ENCODE measurements around the gene MC2R. TPM values are rescaled to one million over a fixed set of nuclear protein-coding genes. Genes with fewer than 3 reads are reported as not detected.

MC2R gene
- total RNA-seq, 1 experiment from 2014 or later: 0.05 TPM

DNA sequence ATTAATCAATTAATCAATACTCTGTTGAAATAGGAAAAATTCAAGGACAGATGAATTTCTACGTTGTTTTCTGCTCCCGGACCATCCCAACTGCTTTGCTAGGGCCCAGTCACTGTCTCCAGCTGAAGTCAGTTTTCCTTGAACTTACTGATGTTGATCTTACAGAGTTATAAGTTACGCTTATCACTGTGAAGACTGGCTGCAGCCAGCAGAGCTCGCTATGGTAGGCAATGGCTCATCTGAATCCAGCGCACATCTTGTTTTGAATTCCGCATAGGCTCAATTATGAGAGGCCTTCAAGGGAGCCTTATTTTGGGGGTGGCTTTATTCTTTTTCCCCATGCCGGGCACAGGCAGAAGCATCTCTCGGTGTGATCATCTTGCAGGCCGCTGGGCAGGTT is 2.7 kb downstream of the MC2R start:
- intact Hi-C loops (cut with micrococcal nuclease; ENCODE audit: unreplicated experiment): no loop called here
- no peak for DNase-seq (ENCODE audit: low read depth, low spot score)
- no peaks in the 10 kb centered on the region; the same call in 1 of the 2 replicates for H3K27me3 ChIP-seq (ENCODE audit: control insufficient read depth, insufficient read depth, low read length)
- no peaks in the 10 kb centered on the region for H3K9me3 ChIP-seq (ENCODE audit: control insufficient read depth, insufficient read depth, low read depth, low read length)
- TF ChIP-seq TCF7L2 (IDR thresholded peaks at IDR 0.05; ENCODE audit: low read depth, low read length): no peak
- TF ChIP-seq, protein P1, sequence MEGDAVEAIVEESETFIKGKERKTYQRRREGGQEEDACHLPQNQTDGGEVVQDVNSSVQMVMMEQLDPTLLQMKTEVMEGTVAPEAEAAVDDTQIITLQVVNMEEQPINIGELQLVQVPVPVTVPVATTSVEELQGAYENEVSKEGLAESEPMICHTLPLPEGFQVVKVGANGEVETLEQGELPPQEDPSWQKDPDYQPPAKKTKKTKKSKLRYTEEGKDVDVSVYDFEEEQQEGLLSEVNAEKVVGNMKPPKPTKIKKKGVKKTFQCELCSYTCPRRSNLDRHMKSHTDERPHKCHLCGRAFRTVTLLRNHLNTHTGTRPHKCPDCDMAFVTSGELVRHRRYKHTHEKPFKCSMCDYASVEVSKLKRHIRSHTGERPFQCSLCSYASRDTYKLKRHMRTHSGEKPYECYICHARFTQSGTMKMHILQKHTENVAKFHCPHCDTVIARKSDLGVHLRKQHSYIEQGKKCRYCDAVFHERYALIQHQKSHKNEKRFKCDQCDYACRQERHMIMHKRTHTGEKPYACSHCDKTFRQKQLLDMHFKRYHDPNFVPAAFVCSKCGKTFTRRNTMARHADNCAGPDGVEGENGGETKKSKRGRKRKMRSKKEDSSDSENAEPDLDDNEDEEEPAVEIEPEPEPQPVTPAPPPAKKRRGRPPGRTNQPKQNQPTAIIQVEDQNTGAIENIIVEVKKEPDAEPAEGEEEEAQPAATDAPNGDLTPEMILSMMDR (IDR thresholded peaks at IDR 0.05): no peak
- TF ChIP-seq, protein P2, sequence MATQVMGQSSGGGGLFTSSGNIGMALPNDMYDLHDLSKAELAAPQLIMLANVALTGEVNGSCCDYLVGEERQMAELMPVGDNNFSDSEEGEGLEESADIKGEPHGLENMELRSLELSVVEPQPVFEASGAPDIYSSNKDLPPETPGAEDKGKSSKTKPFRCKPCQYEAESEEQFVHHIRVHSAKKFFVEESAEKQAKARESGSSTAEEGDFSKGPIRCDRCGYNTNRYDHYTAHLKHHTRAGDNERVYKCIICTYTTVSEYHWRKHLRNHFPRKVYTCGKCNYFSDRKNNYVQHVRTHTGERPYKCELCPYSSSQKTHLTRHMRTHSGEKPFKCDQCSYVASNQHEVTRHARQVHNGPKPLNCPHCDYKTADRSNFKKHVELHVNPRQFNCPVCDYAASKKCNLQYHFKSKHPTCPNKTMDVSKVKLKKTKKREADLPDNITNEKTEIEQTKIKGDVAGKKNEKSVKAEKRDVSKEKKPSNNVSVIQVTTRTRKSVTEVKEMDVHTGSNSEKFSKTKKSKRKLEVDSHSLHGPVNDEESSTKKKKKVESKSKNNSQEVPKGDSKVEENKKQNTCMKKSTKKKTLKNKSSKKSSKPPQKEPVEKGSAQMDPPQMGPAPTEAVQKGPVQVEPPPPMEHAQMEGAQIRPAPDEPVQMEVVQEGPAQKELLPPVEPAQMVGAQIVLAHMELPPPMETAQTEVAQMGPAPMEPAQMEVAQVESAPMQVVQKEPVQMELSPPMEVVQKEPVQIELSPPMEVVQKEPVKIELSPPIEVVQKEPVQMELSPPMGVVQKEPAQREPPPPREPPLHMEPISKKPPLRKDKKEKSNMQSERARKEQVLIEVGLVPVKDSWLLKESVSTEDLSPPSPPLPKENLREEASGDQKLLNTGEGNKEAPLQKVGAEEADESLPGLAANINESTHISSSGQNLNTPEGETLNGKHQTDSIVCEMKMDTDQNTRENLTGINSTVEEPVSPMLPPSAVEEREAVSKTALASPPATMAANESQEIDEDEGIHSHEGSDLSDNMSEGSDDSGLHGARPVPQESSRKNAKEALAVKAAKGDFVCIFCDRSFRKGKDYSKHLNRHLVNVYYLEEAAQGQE (IDR thresholded peaks at IDR 0.05; ENCODE audit: insufficient read depth in 1 of 2, low read depth in 2 of 2, low read length in 1 of 2): no peak
- no peak for TF ChIP-seq POLR2AphosphoS5 (IDR thresholded peaks at IDR 0.05; ENCODE audit: low read depth, low read length)
- no peak for TF ChIP-seq SIN3A (IDR thresholded peaks at IDR 0.05; ENCODE audit: borderline replicate concordance, insufficient read depth, low read depth, low read length)
- ChIA-PET CTCF (no interaction called here), POLR2A (no interaction called here)
- H3K27ac ChIP-seq (ENCODE audit: low read length): no peak overlapping the region
- no TSS peak for BruUV-seq (replicated peaks)
- in situ Hi-C loops (cut with HindIII; ENCODE audit: low pct_unique_long_range_greater_than_20kb, low sequenced_read_pairs): no loop called here
- H3K36me3 ChIP-seq (ENCODE audit: control insufficient read depth, insufficient read depth, low read length): no peaks in the 10 kb centered on the region
- H3K4me3 ChIP-seq (ENCODE audit: low read depth in 2 of 2, low read length in 2 of 2): no peak overlapping the region
- no peaks in the 10 kb centered on the region for H3K4me1 ChIP-seq (ENCODE audit: control insufficient read depth, insufficient read depth, low read length)
- no peak for ATAC-seq

DNA sequence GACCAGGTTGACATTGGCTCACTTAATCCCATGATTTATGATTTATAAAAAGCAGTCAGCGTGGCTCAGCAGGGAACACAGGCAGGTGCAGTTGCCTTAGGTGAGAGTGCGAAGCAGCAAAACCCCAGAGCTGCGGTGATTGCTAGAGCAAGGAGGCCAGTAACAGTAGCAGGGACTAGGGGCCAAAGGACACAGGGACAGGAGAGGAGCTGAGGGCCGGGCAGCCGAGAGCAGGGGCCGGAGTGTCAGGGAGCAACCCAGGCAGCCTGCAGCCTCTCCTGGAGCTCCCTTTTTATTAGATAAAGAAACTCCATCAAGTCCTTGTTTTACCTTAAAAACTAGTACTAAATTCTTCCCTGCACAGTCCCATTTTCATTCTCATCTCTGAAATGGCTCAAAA is 4.3 kb downstream of the MC2R start:
- H3K4me1 ChIP-seq (ENCODE audit: control insufficient read depth, insufficient read depth, low read length): no peaks in the 10 kb centered on the region
- no peak for DNase-seq (ENCODE audit: low read depth, low spot score)
- H3K27me3 ChIP-seq (ENCODE audit: control insufficient read depth, insufficient read depth, low read length): no peaks in the 10 kb centered on the region; the same call in 1 of the 2 replicates
- ATAC-seq: no peak
- in situ Hi-C loops (cut with HindIII; ENCODE audit: low pct_unique_long_range_greater_than_20kb, low sequenced_read_pairs) (no loop called here), intact Hi-C loops (cut with micrococcal nuclease; ENCODE audit: unreplicated experiment) (no loop called here)
- no peak overlapping the region for H3K27ac ChIP-seq (ENCODE audit: low read length)
- no TSS peak for BruUV-seq (replicated peaks)
- H3K9me3 ChIP-seq (ENCODE audit: control insufficient read depth, insufficient read depth, low read depth, low read length): no peaks in the 10 kb centered on the region
- H3K4me3 ChIP-seq (ENCODE audit: low read depth in 2 of 2, low read length in 2 of 2): no peak overlapping the region
- TF ChIP-seq, protein P2 (IDR thresholded peaks at IDR 0.05; ENCODE audit: insufficient read depth in 1 of 2, low read depth in 2 of 2, low read length in 1 of 2): no peak
- TF ChIP-seq SIN3A (IDR thresholded peaks at IDR 0.05; ENCODE audit: borderline replicate concordance, insufficient read depth, low read depth, low read length): no peak
- no peak for TF ChIP-seq POLR2AphosphoS5 (IDR thresholded peaks at IDR 0.05; ENCODE audit: low read depth, low read length)
- no peak for TF ChIP-seq TCF7L2 (IDR thresholded peaks at IDR 0.05; ENCODE audit: low read depth, low read length)
- TF ChIP-seq, protein P1 (IDR thresholded peaks at IDR 0.05): no peak
- no peaks in the 10 kb centered on the region for H3K36me3 ChIP-seq (ENCODE audit: control insufficient read depth, insufficient read depth, low read length)
- ChIA-PET POLR2A (no interaction called here), CTCF (no interaction called here)

Data from Panc1 (cell line).